HCT116 (cell line): ENCODE measurements around the gene ST6GALNAC5. TPM values are rescaled to one million over a fixed set of nuclear protein-coding genes. Genes with fewer than 3 reads are reported as not detected.

Source experiments
- ATAC-seq: fragments of 200-7000 bp; cut with Tn5 transposase; 2 replicates; pipeline ENCODE4 v1.9.1; 2020; ENCODE audit warnings: mild to moderate bottlenecking, moderate library complexity
- BruUV-seq: library from RNA; stranded (reverse); fragments of 400-500 nt; replicated peaks from 2 replicates; lab custom pipeline; 2021; lab: Mats Ljungman, UMichigan
- CTCF ChIA-PET: fragments of 300-600 bp; sonication (Branson Sonifier 250); formaldehyde crosslinking; loops from one replicate; lab custom pipeline; 2021; ENCODE audit warnings: antibody characterized with exemption; lab: Charles Lee
- POLR2A ChIA-PET: fragments of 300-600, 350-600 bp; sonication (Branson Sonifier 250); formaldehyde crosslinking; loops from one replicate; lab custom pipeline; 2021; ENCODE audit warnings: antibody characterized with exemption; lab: Charles Lee
- RAD21 ChIA-PET, 2 experiments: fragments of 300-600 bp; sonication (Branson Sonifier 250); formaldehyde crosslinking; loops; one replicate each; lab custom pipeline; 2023; ENCODE audit warnings: low total read pairs in 2 of 2; ENCODE audit not compliant: uncharacterized antibody in 2 of 2, unreplicated experiment in 2 of 2, low non-redundant PET in 1 of 2; lab: Charles Lee
- DNase-seq: peaks from one replicate; pipeline ENCODE4 v3.0.0-alpha.2; 2010; ENCODE audit warnings: low read depth, low spot score
- H2AFZ ChIP-seq: fragments of 200-600 bp; shearing (Covaris generic), sonication (generic); 2 replicates; pipeline ENCODE4 v1.6.1; 2017; ENCODE audit warnings: low read depth, mixed run types, mixed read lengths, antibody characterized with exemption, low read length; ENCODE audit not compliant: poor library complexity, severe bottlenecking
- H3K27ac ChIP-seq: 2 replicates; pipeline ENCODE4 v1.5.1; 2012; ENCODE audit warnings: low read depth, low read length
- H3K27me3 ChIP-seq: fragments of 200-600 bp; sonication (generic); 2 replicates; pipeline ENCODE4 v1.6.1; 2016; ENCODE audit warnings: mixed run types, low read length, mixed read lengths; ENCODE audit not compliant: insufficient read depth
- H3K36me3 ChIP-seq, 2 experiments: fragments of 200-500 bp in 1 of 2; fragments of 200-600 bp in 1 of 2; sonication (Bioruptor generic) in 1 of 2; sonication (generic) in 1 of 2; 2 replicates each; pipeline versions ENCODE4 v1.5.1 to v1.6.1; 2014 to 2016; ENCODE audit warnings: low read length in 2 of 2, inconsistent platforms in 1 of 2, mixed read lengths in 1 of 2, mixed run types in 1 of 2; ENCODE audit not compliant: insufficient read depth in 2 of 2, control insufficient read depth in 1 of 2
- H3K4me1 ChIP-seq, 2 experiments: fragments of 200-600 bp in 1 of 2; sonication (generic) in 1 of 2; 2 replicates each; pipeline versions ENCODE4 v1.5.1 to v1.6.1; 2012 to 2017; ENCODE audit warnings: low read length in 2 of 2, inconsistent platforms in 1 of 2, mild to moderate bottlenecking in 1 of 2, mixed read lengths in 1 of 2, mixed run types in 1 of 2, moderate library complexity in 1 of 2; ENCODE audit not compliant: insufficient read depth in 2 of 2, control insufficient read depth in 1 of 2
- H3K4me2 ChIP-seq: fragments of 200-600 bp; sonication (generic); 2 replicates; pipeline ENCODE4 v1.6.1; 2017; ENCODE audit warnings: mixed run types, low read length, mixed read lengths
- H3K4me3 ChIP-seq, 2 experiments: fragments of 200-600 bp in 1 of 2; sonication (generic) in 1 of 2; replicated peaks in 1 of 2; 2 replicates each; pipeline ENCODE4 v1.5.1; 2011 to 2016; ENCODE audit warnings: low read length in 2 of 2, control low read depth in 1 of 2, low read depth in 1 of 2, mild to moderate bottlenecking in 1 of 2, mixed read lengths in 1 of 2, mixed run types in 1 of 2
- H3K79me2 ChIP-seq: fragments of 200-600 bp; sonication (generic); 2 replicates; pipeline ENCODE4 v1.6.1; 2017; ENCODE audit warnings: mild to moderate bottlenecking, mixed run types, low read length, moderate library complexity, mixed read lengths; ENCODE audit not compliant: insufficient read depth
- H3K9ac ChIP-seq: fragments of 200-600 bp; sonication (generic); 2 replicates; pipeline ENCODE4 v1.6.1; 2016; ENCODE audit warnings: low read length, mixed read lengths
- H3K9me2 ChIP-seq: fragments of 200-600 bp; sonication (generic), shearing (Covaris generic); 2 replicates; pipeline ENCODE4 v1.6.1; 2017; ENCODE audit warnings: mixed run types, mild to moderate bottlenecking, moderate library complexity; ENCODE audit not compliant: insufficient read depth
- H3K9me3 ChIP-seq, 2 experiments: fragments of 200-500 bp in 1 of 2; fragments of 200-600 bp in 1 of 2; sonication (Bioruptor generic) in 1 of 2; sonication (generic) in 1 of 2; 2 replicates each; pipeline ENCODE4 v1.6.1; 2014 to 2017; ENCODE audit warnings: low read length in 2 of 2, mixed read lengths in 2 of 2, inconsistent platforms in 1 of 2, low read depth in 1 of 2, mild to moderate bottlenecking in 1 of 2, mixed run types in 1 of 2, moderate library complexity in 1 of 2; ENCODE audit not compliant: control insufficient read depth in 1 of 2, insufficient read depth in 1 of 2
- H4K20me1 ChIP-seq: fragments of 200-600 bp; sonication (generic), shearing (Covaris generic); 2 replicates; pipeline ENCODE4 v1.6.1; 2017; ENCODE audit warnings: mixed run types, mild to moderate bottlenecking, moderate library complexity; ENCODE audit not compliant: insufficient read depth
- CBX3 ChIP-seq: IDR thresholded peaks from 2 replicates; pipeline ENCODE4 v1.6.1; 2012; ENCODE audit warnings: low read depth
- CEBPB ChIP-seq: IDR thresholded peaks from 2 replicates; pipeline ENCODE4 v1.6.1; 2012; ENCODE audit warnings: low read depth
- EGR1 ChIP-seq: IDR thresholded peaks from 2 replicates; pipeline ENCODE4 v1.6.1; 2012; ENCODE audit warnings: low read depth
- FOSL1 ChIP-seq: IDR thresholded peaks from 2 replicates; pipeline ENCODE4 v1.6.1; 2012; ENCODE audit warnings: low read depth
- JUND ChIP-seq: IDR thresholded peaks from 2 replicates; pipeline ENCODE4 v1.6.1; 2012
- MAX ChIP-seq: IDR thresholded peaks from 2 replicates; pipeline ENCODE4 v1.6.1; 2012
- POLR2A ChIP-seq: IDR thresholded peaks from 2 replicates; pipeline ENCODE4 v1.7.0; 2011; ENCODE audit warnings: borderline replicate concordance; ENCODE audit not compliant: insufficient read depth, insufficient read length; ENCODE audit errors: extremely low read depth
- RAD21 ChIP-seq: IDR thresholded peaks from 2 replicates; pipeline ENCODE4 v1.6.1; 2012; ENCODE audit warnings: low read depth, mild to moderate bottlenecking
- SIN3A ChIP-seq: IDR thresholded peaks from 2 replicates; pipeline ENCODE4 v1.6.1; 2012; ENCODE audit warnings: low read depth
- SP1 ChIP-seq: IDR thresholded peaks from 2 replicates; pipeline ENCODE4 v1.6.1; 2012; ENCODE audit warnings: low read depth
- SRF ChIP-seq: IDR thresholded peaks from 2 replicates; pipeline ENCODE4 v1.6.1; 2012; ENCODE audit warnings: low read depth
- YY1 ChIP-seq: IDR thresholded peaks from 2 replicates; pipeline ENCODE4 v1.6.1; 2011; ENCODE audit warnings: low read length, low read depth, moderate library complexity, mild to moderate bottlenecking; ENCODE audit not compliant: insufficient replicate concordance; ENCODE audit errors: extremely low read depth
- ZBTB33 ChIP-seq: IDR thresholded peaks from 2 replicates; pipeline ENCODE4 v1.6.1; 2011; ENCODE audit warnings: mild to moderate bottlenecking, low read length, moderate library complexity; ENCODE audit not compliant: insufficient replicate concordance; ENCODE audit errors: extremely low read depth
- ZFX ChIP-seq: fragments of 450-650 bp; IDR thresholded peaks from 2 replicates; pipeline ENCODE4 v1.6.1; 2017
- ZNF274 ChIP-seq: fragments of 200-500 bp; sonication (Bioruptor generic); IDR thresholded peaks from 2 replicates; pipeline ENCODE4 v1.6.1; 2014; ENCODE audit warnings: mild to moderate bottlenecking, low read depth, low read length, inconsistent platforms
- intact Hi-C: fragments of 100-400 bp; cut with micrococcal nuclease; formaldehyde crosslinking; loops from 2 replicates; pipeline ENCODE4 v1.10.0; 2022
- total RNA-seq: library from RNA; stranded (reverse); gene quantifications from one replicate; pipeline ENCODE4 v1.2.1, GENCODE V29; 2021; ENCODE audit not compliant: unreplicated experiment

Gene ST6GALNAC5
- total RNA-seq, 1 experiment from 2014 or later = 1.2 TPM

- intact Hi-C loops = no loop called here
- DNase-seq = no peak
- no peak for ATAC-seq
- no peak overlapping the region for H2AFZ ChIP-seq
- no peak overlapping the region for H3K9ac ChIP-seq
- no peaks in the 10 kb centered on the region for H3K4me1 ChIP-seq
- no peaks in the 10 kb centered on the region for H3K79me2 ChIP-seq
- no peaks in the 10 kb centered on the region for H3K36me3 ChIP-seq
- no TSS peak for BruUV-seq
- H3K4me3 ChIP-seq = no peak overlapping the region
- RAD21 ChIA-PET = no interaction called here
- H3K27ac ChIP-seq = no peak overlapping the region
- H3K9me3 ChIP-seq = no peaks in the 10 kb centered on the region
- no peak overlapping the region for H3K4me2 ChIP-seq
- CTCF ChIA-PET = no interaction called here
- H4K20me1 ChIP-seq = no peaks in the 10 kb centered on the region
- H3K9me2 ChIP-seq = no peaks in the 10 kb centered on the region
- no peaks in the 10 kb centered on the region for H3K27me3 ChIP-seq
- POLR2A ChIA-PET = interaction anchor here (0.6 kb wide), 1 partner anchor 488 kb away, joined by 4 read pairs; no protein-coding TSS in a partner anchor
- no peak for TF ChIP-seq SIN3A
- TF ChIP-seq ZBTB33 = no peak
- no peak for TF ChIP-seq ZNF274
- no peak for TF ChIP-seq ZFX
- no peak for TF ChIP-seq EGR1
- no peak for TF ChIP-seq SP1
- no peak for TF ChIP-seq RAD21
- no peak for TF ChIP-seq CBX3
- no peak for TF ChIP-seq JUND
- TF ChIP-seq YY1 = no peak
- TF ChIP-seq SRF = no peak
- TF ChIP-seq MAX = no peak
- no peak for TF ChIP-seq FOSL1
- TF ChIP-seq CEBPB = no peak
- no peak for TF ChIP-seq POLR2A
- TF ChIP-seq, all 23 proteins: peak for 0
Observed at GRCh38 chr1:76868154-76868882, 1.0 kb downstream of the ST6GALNAC5 start.
